Lung (tissue), 12 donors: ENCODE results near the gene FAM149B1. TPM values are rescaled to one million over a fixed set of nuclear protein-coding genes. Genes with fewer than 3 reads are reported as not detected.

Experiments used
- ATAC-seq: fragments of 200-7000 bp; cut with Tn5 transposase; one replicate; pipeline ENCODE4 v1.9.1; 2020; ENCODE audit warnings: moderate number of reproducible peaks; ENCODE audit not compliant: insufficient read depth, low FRiP score
- DNase-seq, 3 donors: peaks; one replicate each; pipeline ENCODE4 v3.0.0-alpha.2; 2013 to 2017
- H3K27ac ChIP-seq, 2 donors: one replicate each; pipeline ENCODE4 v1.5.1; 2013; ENCODE audit warnings: mild to moderate bottlenecking in 2 of 2, moderate library complexity in 2 of 2, control low read depth in 1 of 2, inconsistent platforms in 1 of 2, low read depth in 1 of 2, low read length in 1 of 2
- H3K27me3 ChIP-seq, 3 donors: one replicate each; pipeline ENCODE4 v1.5.1; 2013; ENCODE audit warnings: low read length in 2 of 3; ENCODE audit not compliant: control insufficient read depth in 3 of 3, insufficient read depth in 3 of 3
- H3K36me3 ChIP-seq, 4 donors: one replicate each; pipeline ENCODE4 v1.5.1; 2013; ENCODE audit warnings: low read length in 4 of 4, mild to moderate bottlenecking in 1 of 4, moderate library complexity in 1 of 4; ENCODE audit not compliant: control insufficient read depth in 4 of 4, insufficient read depth in 4 of 4
- H3K4me1 ChIP-seq, 5 donors: one replicate each; pipeline ENCODE4 v1.5.1; 2013; ENCODE audit warnings: low read length in 5 of 5, mild to moderate bottlenecking in 2 of 5, moderate library complexity in 1 of 5; ENCODE audit not compliant: control insufficient read depth in 5 of 5, insufficient read depth in 5 of 5
- H3K4me3 ChIP-seq: one replicate; pipeline ENCODE4 v1.5.1; 2013; ENCODE audit warnings: mild to moderate bottlenecking, control low read depth, moderate library complexity
- H3K9ac ChIP-seq, 2 donors: one replicate each; pipeline ENCODE4 v1.5.1; 2013; ENCODE audit warnings: low read length in 2 of 2, control low read depth in 1 of 2; ENCODE audit not compliant: insufficient read depth in 1 of 2
- H3K9me3 ChIP-seq, 4 donors: one replicate each; pipeline ENCODE4 v1.5.1; 2013; ENCODE audit warnings: low read length in 3 of 4, mild to moderate bottlenecking in 1 of 4, moderate library complexity in 1 of 4; ENCODE audit not compliant: control insufficient read depth in 4 of 4, insufficient read depth in 3 of 4
- CTCF ChIP-seq: IDR thresholded peaks from 2 replicates; pipeline ENCODE4 v1.5.1; 2012; ENCODE audit warnings: mild to moderate bottlenecking; ENCODE audit errors: control extremely low read depth, extremely low read depth
- WGBS, 2 donors: extraction: QIAGEN DNeasy Blood & Tissue Kit; methylation state at CpG; one replicate each; pipeline ENCODE4 v1.1.7; 2013; 5-methylcytosine and 5-hydroxymethylcytosine counted together
- polyA plus RNA-seq, 2 donors: library from polyadenylated mRNA; stranded (reverse); fragments of 200-250 nt; gene quantifications; one replicate each; pipeline ENCODE4 v1.2.1, GENCODE V29; 2013
- total RNA-seq, 2 donors: library from RNA; depleted of rRNA in 1 of 2; stranded (reverse); fragments of >200 nt in 1 of 2; gene quantifications; one replicate each; pipeline ENCODE4 v1.2.1, GENCODE V29; 2014 to 2021
- donor health status: control.
- donor health status: control.
- donor health status: Bipolar disorder and iron deficiency.
- donor health status: healthy.
- donor health status: DM: yes; HTN: yes; CAD: no.

The FAM149B1 gene
- total and polyA plus RNA-seq, 4 donors: 10.7 to 35.9 (median 18.0) TPM

- H3K9ac ChIP-seq: no peak overlapping the region
- TF ChIP-seq CTCF: no peak
- no peak for ATAC-seq
- H3K27ac ChIP-seq: no peak overlapping the region
- H3K27me3 ChIP-seq: no peaks in the 10 kb centered on the region
- no peak overlapping the region for H3K4me3 ChIP-seq
- H3K4me1 ChIP-seq: peaks cover 0 to 3% (median 0%) of the 10 kb centered on the region in 5 donors
- WGBS, 2 donors: 37 to 73% methylated on average over 6 of the region's 6 CpGs
- no peaks in the 10 kb centered on the region for H3K9me3 ChIP-seq
- peaks cover 13 to 17% (median 16%) of the 10 kb centered on the region in 4 donors for H3K36me3 ChIP-seq
- DNase-seq: no peak
Measured at GRCh38 chr10:73229567-73229966, 61.6 kb downstream of the FAM149B1 start.

- no peaks in the 10 kb centered on the region for H3K27me3 ChIP-seq
- WGBS, 2 donors: 87% methylated on average over 8 of the region's 8 CpGs
- DNase-seq (no peak), ATAC-seq (no peak)
- no peak overlapping the region for H3K4me3 ChIP-seq
- H3K9me3 ChIP-seq: no peaks in the 10 kb centered on the region
- peaks cover 0 to 3% (median 0%) of the 10 kb centered on the region in 5 donors for H3K4me1 ChIP-seq
- no peak overlapping the region for H3K27ac ChIP-seq
- no peak overlapping the region for H3K9ac ChIP-seq
- no peak for TF ChIP-seq CTCF
- H3K36me3 ChIP-seq: peaks cover 13 to 22% (median 20%) of the 10 kb centered on the region in 4 donors
Measured at GRCh38 chr10:73232887-73233286, 65.0 kb downstream of the FAM149B1 start.

GRCh38 chr10:73233883-73234282, 66.0 kb downstream of the FAM149B1 start:
- no peaks in the 10 kb centered on the region for H3K27me3 ChIP-seq
- WGBS, 2 donors: 92 to 94% methylated on average over 2 of the region's 2 CpGs
- no peak for ATAC-seq
- DNase-seq: no peak
- no peak overlapping the region for H3K9ac ChIP-seq
- peaks cover 0 to 3% (median 0%) of the 10 kb centered on the region in 5 donors for H3K4me1 ChIP-seq
- H3K36me3 ChIP-seq: peaks cover 13 to 22% (median 20%) of the 10 kb centered on the region in 4 donors
- TF ChIP-seq CTCF: no peak
- peak overlapping the region in 1 of 2 donors; percentile 50 for H3K27ac ChIP-seq
- H3K4me3 ChIP-seq: no peak overlapping the region
- H3K9me3 ChIP-seq: no peaks in the 10 kb centered on the region

- no peak for ATAC-seq
- H3K36me3 ChIP-seq: peaks cover 18 to 23% (median 19%) of the 10 kb centered on the region in 4 donors
Measured at GRCh38 chr10:73234695-73235094, 66.8 kb downstream of the FAM149B1 start.

More at GRCh38 chr10:73234695-73235094, 66.8 kb downstream of the FAM149B1 start:
- Histone ChIP-seq H3K9me3 (no peaks in the 10 kb centered on the region), H3K4me1 (peaks cover 0 to 3% (median 0%) of the 10 kb centered on the region in 5 donors), H3K4me3 (no peak overlapping the region), H3K9ac (no peak overlapping the region), H3K27ac (no peak overlapping the region), H3K27me3 (no peaks in the 10 kb centered on the region)
- no peak for TF ChIP-seq CTCF
- 89 to 90% methylated on average over 7 of the region's 7 CpGs for WGBS, 2 donors
- DNase-seq: no peak
